GM19468 (cell line): ENCODE measurements around the gene FCHO1.

Experiments used
- ATAC-seq: cut with Tn5 transposase; IDR thresholded peaks from one replicate; pipeline ENCODE4 v1.9.1; 2021; ENCODE audit warnings: mild to moderate bottlenecking, moderate library complexity, moderate number of reproducible peaks; ENCODE audit not compliant: unreplicated experiment; ENCODE audit errors: extremely low read depth

Gene FCHO1, protein sequence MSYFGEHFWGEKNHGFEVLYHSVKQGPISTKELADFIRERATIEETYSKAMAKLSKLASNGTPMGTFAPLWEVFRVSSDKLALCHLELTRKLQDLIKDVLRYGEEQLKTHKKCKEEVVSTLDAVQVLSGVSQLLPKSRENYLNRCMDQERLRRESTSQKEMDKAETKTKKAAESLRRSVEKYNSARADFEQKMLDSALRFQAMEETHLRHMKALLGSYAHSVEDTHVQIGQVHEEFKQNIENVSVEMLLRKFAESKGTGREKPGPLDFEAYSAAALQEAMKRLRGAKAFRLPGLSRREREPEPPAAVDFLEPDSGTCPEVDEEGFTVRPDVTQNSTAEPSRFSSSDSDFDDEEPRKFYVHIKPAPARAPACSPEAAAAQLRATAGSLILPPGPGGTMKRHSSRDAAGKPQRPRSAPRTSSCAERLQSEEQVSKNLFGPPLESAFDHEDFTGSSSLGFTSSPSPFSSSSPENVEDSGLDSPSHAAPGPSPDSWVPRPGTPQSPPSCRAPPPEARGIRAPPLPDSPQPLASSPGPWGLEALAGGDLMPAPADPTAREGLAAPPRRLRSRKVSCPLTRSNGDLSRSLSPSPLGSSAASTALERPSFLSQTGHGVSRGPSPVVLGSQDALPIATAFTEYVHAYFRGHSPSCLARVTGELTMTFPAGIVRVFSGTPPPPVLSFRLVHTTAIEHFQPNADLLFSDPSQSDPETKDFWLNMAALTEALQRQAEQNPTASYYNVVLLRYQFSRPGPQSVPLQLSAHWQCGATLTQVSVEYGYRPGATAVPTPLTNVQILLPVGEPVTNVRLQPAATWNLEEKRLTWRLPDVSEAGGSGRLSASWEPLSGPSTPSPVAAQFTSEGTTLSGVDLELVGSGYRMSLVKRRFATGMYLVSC

GRCh38 chr19:17751103-17751911, at the start of gene FCHO1:
Gene FCHO1 (plus strand): TSS chr19:17751477. CDS start chr19:17755165, 3,688 bp downstream.
- ATAC-seq = no peak

DNA sequence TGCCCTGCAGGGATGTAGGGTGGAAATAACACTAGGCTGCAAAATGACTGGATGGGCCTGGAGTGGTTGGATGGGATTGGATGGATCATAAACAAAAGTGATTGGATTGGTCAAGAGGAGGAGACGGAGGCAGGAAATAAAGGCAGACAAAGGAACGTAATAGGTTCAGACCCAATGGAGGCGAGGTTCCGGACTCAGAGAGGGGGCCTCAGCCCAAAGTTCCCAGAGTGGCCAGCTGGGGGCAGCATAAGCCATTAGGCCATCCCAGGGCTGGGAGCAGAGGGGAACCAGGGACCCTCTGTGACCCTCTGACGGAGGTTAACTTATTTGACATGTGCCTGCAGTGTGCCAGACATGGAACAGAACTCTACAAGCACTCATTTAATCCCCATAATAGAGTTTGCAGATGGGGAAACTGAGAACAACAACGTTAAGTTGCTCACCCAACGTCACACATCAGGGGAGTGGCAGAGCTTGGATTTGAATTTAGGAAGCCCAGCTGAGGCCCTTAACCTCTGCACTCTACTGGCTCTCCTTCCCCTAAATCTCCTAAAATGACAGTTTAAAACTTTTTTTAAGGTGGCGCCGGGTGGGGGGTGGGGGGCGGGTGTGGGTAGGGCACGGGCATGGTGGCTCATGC, 47.3 kb upstream of the FCHO1 start:
- no peak for ATAC-seq

DNA sequence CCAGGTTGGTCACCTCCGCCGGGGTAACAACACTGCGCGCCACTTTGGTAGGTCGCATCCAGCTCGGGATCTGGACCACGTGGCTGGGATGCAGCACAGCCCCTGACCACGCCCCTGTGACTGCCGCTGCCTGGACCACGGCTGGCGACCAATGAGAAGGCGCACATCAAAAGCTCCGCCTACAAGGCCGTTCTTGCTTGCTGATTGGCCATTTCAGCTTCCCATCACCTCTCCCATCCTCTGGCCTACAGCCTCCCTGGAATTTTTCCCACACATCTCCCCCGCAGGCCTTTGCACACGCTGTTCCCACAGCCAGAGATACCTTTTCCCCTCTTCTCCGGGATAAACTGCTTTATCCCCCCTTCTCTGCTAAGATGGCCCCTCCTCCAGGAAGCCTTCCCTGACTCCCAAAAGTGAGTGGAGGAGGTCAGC, 44.5 kb upstream of the FCHO1 start:
- ATAC-seq = no peak

- no peak for ATAC-seq
These were observed 39.4 kb upstream of the FCHO1 start for GRCh38 chr19:17711851-17712250.

DNA sequence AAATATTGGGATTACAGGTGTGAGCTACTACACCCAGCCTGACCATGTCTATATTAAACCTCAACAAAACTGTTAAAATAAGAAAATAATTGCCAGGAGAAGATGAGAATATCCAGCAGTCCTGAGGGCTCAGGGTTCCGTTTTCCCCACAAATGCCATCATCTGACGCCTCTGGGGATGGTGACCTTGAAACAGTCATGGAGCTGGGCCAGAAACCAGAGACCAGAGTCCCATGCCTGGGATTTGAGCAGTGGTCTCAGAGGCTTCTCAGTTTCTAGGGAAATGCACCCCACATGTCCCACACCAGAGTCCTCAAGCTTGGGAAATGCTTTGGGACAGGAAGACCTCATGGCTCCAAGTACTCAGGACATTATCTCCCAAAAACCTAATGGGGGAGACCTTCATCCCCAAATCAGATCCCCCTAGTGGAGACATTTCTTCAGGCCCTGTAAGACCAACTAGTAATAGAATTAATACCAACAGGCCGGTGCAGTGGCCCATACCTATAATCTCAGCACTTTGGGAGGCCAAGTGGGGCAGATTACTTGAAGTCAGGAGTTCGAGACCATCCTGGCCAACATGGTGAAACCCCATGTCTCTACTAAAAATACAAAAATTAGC, 34.9 kb upstream of the FCHO1 start:
- no peak for ATAC-seq

DNA sequence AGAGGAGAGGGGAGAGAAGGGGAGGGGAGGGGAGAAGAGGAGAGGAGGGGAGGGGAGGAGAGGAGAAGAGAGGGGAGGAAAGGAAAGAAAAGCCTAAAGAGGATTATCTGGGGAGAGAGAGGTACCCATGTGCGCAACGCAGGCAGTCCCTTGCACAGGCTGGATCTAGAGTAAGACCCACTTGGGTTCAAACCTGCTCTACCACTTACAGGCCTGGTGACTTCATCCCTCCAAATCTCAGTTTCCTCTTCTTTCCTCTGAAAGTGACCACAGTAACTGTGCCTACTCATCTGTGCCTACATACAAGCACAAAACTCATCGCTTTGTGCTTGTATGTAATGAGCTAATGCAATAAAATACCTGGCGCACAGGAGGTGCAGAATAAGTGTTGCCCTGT, 32.7 kb upstream of the FCHO1 start:
- no peak for ATAC-seq

DNA sequence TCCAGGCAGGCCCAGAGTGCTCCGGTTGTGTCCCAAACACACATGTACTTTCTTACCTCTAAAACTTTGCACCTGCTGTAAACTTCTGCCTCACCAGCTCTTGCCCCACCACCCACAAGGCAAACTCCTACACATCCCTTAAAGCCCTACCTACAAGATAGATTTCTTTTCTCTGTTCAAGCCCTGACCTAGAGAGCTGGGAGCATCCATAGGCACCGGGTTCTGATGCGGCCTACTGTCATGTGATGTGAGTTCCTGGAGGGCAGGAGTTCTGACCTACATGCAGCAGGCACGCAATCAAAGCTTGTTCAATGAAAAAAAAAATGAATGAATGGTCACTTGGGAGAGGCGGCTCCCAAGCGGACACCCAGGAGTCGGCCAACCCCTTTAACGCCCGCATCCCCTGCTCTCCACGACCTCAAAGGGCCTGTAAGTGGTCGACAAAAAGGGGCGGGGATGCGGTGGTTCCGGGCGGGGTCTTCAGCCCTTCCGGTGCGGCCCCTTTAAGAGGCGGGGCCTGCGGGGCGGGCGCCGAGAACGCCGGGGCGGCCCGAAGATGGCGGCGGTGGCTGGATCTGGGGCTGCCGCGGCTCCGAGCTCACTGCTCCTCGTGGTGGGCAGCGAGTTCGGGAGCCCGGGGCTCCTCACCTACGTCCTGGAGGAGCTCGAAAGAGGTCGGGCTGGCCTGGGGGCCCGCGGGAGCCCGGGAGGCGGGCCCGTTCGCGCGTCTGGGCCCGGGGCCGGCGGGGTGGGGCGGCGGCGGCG, 32.1 kb upstream of the FCHO1 start, which contains the start of gene MAP1S:
Gene MAP1S, plus strand, starts transcription at position 534 of the 765 bp plus-strand sequence. Its CDS starts 23 bp downstream, at position 557.
- peak; percentile 39 for ATAC-seq

- ATAC-seq = no peak
These were observed 31.4 kb upstream of the FCHO1 start for GRCh38 chr19:17719730-17720400.

GRCh38 chr19:17720440-17720839, 30.8 kb upstream of the FCHO1 start:
- ATAC-seq = no peak

DNA sequence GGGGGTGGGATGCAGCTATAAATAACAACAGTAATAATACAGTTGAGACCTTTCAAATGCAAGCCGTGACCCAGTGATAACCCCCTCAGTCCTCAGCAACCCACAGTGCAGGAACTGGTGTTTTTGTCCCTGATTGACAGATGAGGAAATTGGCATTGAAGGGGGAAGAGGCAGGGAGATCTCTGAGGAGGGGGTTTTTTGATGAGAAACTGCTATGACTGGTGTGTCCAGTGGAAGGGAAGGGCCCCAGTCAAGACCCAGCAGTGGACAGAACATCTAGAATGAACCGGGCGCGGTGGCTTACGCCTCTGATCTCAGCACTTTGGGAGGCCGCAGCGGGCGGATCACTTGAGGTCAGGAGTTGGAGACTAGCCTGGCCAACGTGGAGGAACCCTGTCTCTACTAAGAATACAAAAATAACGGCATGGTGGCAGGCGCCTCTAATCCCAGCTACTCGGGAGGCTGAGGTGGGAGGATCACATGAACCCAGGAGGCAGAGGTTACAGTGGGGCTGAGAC, 30.1 kb upstream of the FCHO1 start:
- ATAC-seq = no peak

- no peak for ATAC-seq
These were observed 29.5 kb upstream of the FCHO1 start for GRCh38 chr19:17721821-17722220.

DNA sequence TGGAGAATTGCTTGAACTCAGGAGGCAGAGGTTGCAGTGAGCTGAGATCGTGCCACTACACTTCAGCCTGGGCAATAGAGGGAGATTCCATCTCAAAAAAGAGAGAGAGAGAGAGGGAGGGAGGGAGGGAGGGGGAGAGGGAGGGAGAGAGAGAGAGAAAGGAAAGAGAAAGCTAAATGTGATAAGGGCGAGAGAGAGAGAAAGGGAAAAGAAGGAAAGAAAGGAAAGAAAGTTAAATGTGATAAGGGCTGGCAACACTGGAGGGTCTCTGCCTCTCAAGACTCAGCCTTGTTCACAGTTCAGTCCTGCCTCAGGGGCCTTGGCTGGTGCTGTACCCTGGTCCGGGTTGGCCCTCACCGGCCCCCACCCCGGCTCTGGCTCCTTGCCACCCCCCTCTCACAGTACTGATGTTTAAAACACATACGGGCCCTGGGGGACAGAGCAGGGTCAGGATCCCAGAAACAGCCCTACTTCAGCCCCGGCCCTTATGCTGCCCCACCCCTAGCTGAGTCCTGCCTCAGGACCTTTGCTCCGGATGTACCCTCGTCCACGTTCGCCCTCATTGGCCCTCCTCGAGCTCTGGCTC, 28.5 kb upstream of the FCHO1 start:
- ATAC-seq = no peak

DNA sequence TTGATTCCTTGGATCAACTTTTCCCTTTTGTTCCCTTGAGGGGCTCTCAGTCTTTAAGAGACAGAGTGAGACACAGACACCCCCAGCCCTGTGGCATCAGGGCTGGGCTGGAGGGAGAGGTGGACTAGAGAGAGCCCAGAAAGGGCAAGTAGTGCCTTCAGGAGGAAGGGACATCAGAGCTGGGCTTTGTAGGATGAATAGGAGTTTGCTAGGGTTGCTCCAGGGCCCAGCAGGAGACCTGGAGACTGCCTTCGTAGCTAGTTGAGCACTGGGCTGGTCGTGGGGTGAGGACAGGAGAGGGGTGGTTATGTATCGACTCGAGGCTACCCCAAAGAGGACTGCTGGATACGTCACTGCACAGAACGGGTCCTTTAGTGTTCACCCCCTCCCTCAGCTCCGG, 26.6 kb upstream of the FCHO1 start:
- ATAC-seq = no peak

- ATAC-seq = no peak
These were observed 25.7 kb upstream of the FCHO1 start for GRCh38 chr19:17725422-17726078.

GRCh38 chr19:17726136-17726741, 25.0 kb upstream of the FCHO1 start:
- no peak for ATAC-seq

- no peak for ATAC-seq
These were observed 24.1 kb upstream of the FCHO1 start for GRCh38 chr19:17726964-17727773.
